Fibroblast of gingiva (primary cell): Measurements from ENCODE around the gene PPT1.
"Not testable (repeated sequence)": the region's sequence is repeated elsewhere in the genome, so short reads cannot be mapped to it uniquely, and the experiment has no call there.

Experiments
- DNase-seq: peaks from one replicate; pipeline ENCODE4 v3.0.0-alpha.2; 2011; ENCODE audit warnings: low read depth

PPT1 gene

DNA sequence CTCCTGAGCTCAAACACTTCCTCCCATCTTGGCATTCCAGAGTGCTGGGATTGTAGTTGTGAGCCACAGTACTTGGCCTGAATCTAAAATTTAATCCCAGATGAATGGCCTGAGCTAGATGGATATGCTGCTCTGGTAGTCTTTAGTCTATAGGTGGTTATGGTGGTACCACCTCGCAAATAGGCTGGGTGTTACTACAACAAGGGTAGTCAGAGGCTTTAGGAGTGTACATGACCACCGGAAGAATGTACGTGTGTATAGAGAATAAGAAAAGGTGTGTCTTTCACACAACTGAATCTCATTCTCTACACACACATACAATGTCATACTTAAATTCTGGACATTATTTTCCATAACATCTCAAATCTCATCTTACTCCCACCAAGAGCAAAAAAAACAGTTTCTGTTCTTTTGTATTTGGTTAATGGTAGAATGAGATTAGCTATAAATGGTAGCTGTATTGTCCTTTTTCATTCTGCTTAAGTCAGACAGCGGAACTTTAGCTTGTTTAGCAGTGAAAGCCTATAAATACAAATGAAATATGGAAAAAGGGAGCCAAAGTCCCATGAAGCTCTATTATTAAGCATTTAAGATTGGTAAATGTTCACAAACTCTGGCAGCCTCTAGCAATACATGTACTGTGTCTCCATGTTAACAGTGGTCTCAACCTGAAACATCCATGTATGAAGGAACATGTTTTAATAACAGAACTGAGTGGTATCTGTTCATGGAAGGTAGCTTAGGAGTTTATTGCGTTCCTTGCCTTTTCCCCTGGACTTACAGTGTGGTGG is 40.3 kb downstream of the PPT1 start:
- no peak for DNase-seq

DNA sequence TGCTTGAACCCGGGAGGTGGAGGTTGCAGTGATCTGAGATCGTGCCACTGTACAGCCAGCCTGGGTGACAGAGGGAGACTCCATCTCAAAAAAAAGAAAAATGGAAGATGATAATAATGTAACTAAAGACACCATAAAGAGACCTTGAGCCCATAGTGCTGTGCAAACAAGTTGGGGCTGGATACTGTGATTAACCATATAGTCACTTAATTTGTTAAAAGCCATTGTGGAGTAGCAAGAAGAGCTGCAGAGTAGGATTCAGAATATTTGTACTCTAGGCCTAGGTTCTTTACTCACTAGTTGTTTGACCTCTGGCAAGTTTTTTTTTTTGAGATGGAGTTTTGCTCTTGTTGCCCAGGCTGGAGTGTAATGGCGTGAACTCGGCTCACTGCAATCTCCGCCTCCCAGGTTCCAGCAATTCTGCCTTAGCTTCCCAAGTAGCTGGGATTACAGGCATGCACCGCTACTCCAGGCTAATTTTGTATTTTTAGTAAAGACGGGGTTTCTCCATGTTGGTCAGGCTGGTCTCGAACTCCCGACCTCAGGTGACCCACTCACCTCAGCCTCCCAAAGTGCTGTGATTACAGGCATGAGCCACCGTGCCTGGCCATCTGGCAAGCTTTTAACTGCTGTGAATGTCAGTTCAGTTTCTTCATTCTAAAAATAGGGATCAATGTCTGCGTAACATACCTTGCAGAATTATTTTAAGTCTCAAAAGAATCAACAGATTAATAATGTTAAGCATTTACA is 43.7 kb downstream of the PPT1 start:
- DNase-seq, result no peak

DNA sequence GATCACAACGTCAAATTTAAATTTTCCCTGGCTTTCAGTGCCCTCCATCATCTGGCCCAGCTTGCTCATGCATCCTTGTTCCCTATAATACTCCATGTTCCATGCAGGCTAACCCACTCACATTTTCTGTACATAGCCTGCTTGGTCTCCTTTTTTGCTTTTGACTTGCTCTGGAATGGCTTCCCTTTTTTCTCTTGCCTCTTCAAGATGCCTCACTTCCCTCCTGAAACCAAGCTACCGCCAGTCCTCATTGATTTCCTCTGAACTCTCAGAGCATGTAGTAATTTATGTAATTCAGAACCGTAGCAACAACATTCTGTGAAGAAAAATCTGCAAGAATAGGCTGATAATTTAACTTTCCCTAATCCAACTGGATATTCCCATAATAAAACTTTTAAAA is 46.2 kb downstream of the PPT1 start:
- no peak for DNase-seq

DNA sequence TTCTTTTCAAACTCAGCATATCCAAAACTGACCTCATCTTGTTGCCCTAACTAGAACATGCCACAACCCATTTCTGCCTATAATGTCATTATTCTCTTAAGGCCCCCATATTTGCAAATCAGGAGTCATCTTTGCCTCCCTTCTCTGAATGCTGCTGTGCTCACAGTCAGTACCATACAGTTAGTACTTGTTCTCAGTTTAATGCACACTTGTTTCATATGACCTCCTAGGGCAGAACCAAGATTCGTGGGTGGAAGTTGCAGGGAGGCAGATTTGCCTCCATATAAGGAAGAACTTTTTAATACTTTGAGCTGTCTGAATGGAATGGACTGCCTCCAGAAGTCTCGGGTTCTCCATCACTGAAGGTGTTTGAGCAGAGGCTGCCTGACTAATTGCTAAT is 47.3 kb downstream of the PPT1 start:
- no peak for DNase-seq

DNA sequence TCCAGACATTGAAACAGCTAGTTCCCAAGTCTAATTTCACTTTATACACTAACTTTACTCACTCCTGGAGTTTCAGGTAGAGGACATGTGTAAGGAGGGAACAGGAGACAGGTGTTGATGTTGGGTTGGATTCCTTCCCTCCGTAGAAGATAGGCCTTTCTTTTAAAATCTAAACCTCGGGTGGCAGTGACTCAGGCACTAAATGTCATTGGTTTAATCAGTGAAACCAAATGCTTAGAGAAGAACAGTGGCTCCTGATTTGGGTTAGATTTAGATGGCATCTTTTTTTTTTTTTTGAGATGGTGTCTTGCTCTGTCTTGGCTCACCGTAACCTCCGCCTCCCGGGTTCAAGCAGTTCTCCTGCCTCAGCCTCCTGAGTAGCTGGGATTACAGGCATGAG is 49.3 kb downstream of the PPT1 start:
- DNase-seq, result no peak

DNA sequence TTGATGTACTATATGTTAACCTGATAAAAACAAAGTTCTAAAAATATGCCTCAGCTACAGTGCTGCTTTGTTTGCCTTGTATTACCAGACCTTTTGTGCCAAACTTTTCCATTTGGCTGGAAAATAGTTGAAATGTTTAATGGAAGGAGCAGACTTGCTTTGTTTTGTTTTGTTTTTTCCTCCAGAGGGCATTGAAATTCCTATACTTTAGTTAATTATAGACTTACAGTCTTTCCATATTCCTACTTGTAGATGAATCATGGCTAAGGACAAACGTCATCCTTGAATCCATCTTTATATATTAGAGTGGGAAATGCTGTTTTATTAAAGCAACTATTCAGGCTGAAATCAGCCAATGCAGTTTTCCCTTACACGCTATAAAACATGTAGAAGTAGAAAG is 49.8 kb downstream of the PPT1 start:
- DNase-seq, result no peak

DNA sequence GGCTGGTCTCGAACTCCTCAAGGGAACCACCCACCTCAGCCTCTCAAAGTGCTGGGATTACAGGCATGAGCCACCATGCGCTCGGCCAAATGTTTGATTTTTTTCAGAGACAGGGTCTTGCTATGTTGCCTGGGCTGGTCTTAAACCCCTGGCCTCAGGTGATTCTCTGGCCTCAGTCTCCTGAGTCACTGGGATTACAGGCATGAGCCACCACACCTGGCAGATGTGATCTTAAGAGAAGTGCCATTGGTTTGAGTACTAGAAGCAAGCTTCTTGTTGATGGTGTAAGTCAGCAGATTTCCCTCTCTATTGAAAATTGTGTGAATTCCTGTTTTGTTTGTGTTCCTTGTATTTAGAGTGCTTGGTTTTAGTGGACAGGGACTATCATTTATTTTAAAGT is 51.3 kb downstream of the PPT1 start:
- DNase-seq, result no peak

DNA sequence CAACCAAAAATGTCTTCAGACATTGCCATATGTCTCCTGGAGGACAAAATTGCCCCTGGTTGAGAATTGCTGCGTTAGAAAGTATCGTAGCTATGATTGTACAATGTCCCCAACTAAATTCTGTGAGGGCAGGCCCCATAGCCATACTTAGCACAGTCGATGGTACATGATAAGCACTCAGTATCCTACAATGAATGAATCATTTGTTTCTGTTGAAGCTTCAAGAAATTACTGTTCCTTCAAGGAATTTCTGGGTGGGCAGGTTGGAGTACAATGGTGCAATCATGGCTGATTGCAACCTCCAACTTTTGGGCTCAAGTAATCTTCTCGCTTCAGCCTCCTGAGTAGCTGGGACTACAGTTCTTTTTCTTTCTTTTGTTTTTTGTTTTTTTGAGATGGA is 51.9 kb downstream of the PPT1 start:
- DNase-seq, result no peak

DNA sequence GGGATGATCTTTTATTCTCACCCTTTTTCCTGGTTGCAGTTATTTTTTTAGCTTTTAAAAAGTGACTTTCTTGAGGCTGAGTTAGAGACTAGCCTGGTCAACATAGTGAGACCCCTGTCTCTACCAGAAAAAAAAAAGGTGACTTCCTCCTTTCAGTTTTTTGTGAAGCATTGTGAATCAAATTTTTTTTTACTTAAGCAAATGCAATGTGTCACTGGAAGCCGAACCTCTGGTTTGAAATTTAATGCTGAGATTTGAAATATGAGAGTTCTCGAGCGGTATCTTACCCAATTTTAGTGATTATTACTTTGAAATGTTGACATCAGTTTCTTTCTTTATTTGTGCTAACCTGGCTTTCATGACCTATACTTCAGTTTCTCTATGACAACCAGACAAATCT is 52.9 kb downstream of the PPT1 start:
- DNase-seq, result peak; percentile 57

DNA sequence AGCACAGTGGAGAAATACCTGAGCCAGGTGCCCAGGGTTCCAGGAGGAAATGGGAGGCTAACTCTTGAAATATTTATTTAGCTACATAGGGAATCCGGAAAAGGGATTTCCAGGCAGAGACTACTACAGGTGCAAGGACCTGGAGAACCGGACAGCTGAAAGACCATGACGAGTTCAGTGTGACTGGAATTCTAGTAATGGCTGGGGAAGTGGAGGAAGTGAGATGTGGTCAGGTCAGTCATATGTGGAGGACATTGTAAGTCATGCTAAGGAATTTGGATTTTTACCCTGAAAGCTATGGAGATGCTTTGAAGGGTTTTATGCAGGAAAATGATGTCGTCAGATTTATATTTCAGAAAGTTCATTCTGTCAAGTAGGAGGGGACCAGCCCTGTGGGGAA is 54.7 kb downstream of the PPT1 start:
- DNase-seq, result no peak

DNA sequence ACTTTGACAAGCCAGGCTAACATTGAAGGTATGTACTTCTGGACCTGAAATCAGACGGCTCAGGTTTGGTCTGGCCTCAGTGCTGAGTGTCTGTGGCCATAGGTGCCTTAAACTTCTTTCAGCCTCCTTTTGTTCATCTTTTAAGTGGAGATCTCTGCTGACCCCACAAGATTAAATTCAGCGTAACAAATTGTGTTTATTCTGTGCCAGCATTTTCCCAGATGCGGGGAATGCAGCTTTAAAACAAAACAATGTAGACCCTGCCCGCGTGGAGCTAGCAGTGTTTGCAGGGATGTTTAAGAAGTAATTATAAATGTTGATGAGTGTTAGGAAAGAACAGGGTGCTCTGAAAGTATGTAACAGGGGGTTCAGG is 55.6 kb downstream of the PPT1 start:
- no peak for DNase-seq

DNA sequence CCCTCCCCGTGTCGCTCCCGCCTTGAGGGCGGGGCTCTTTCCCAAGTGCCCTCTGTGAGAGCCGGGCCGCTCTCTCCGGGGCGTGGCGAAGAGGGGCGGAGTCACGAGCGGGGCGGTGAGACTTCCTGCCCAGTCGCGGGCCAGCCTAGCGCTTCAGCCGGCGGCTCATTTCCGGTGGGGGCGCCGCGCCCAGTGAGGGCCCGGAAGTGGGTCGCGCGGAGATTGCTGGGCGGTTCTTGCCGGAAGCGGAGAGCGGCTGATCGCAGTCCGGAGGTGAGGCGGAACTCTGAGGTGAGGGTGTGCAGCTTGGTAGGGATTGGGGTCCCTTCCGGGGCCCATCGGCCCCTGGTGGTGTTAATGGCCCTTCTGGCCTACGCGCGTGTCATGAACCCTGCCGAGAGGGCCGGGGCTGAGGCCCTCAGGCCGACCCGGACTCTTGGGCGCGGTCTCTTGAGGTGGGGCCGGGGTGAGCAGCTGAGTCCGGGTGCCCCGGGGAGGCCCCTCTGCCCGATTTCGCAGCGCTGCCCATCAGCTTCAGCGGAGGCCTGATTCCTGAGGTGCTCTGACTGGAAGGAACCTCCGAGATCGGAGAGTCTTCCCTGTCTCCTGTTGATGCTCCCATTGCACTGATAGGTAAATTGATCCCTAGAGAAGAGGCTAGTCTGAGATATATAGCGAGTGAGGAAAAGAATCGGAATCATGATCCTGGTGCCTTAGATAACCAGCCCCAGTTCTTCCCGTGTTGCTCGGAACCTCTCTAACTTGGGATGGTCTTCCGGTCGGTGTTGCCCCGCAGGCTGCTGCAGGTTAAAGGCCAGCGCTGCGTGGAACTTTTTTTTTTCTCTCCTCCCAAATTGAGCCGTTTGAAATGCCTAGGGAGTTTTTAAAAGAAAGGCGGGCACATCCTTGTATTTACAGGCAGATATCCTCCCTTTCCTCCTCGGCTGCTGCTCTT is 56.3 kb downstream of the PPT1 start, which contains the start of gene CAP1:
TSS of gene CAP1 (plus strand) at position 219 of the 955 bp plus-strand sequence. CDS start 18,618 bp downstream, outside the sequence.
- DNase-seq, result peak; percentile 98

DNA sequence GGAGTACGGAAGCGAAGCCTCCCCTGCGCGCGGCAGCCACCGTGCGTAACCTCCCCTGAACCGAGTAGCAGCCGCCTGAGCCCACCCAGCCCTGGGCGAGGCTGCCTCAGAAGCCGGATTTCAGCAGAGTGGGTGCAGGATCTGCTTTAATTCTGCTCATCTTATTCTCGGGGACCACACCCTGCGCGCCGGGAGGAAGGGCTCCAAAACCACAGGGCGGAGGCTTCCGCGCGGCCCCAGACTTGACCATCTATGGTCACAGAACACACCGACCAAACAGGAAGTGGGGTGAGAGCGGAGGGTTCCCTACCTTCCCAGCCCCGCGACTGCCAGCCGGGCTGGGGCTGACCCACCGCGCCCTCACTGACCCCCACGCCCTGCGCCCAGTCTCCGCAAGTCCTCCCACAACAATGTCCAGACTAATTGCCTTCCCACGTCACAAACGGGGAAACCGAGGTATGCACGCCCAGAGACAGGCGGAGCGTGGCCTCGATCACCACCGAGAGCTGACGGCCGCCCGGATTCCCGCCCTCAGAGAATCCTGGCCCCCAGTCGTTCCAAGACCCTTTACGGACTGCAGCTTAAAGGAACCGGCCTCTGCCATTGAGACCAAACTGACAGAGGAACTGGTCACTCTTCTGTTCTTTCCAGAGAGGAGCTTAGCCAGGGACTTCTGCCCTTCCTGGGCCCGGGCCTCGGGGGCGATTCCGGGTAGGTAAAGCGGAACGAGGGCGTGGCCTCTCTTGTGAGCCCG is 57.1 kb downstream of the PPT1 start:
- DNase-seq, result peak; percentile 86

DNA sequence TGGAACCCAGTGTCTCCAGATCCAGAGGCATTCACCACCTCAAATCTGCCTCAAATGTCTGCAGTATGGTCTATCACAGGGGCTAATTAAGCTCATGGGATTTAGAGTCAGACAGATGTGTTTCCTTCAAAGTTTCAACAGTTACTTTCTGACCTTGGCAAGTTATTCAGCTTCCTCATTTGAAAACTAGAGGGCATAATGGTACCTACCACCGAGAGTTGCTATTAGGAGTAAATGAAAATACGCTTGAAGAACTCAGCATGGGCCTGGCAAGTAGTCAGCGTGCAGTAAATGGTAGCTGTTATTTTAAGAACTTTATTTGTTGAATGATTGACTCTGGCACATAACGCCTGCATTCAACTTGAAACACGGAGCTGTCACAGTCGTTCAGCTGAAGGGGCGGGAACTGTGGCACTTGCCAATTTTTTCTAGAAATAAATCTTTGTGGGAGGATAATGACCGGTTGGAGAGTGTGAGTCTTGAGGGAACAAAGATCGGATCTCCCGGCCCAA is 57.8 kb downstream of the PPT1 start:
- peak; percentile 38 for DNase-seq

DNA sequence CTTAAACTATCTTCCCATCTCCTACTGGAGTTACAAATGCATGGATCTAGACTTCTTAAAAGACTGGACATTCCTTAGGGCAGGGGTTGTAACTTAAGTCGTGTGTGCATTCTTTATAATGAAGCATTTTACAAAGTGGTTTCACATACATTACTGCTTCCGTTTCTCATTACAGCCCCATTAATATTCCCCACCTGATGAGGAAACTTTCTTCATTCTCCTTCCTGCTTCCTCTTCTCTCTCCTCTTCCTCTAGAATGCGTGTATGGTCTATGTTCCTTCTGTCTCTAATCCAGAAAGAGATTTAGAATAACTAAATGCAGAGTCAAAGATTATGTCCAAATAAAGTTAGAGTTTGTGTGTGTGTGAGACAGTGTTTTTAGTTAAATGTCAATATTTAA is 58.4 kb downstream of the PPT1 start:
- no peak for DNase-seq

DNA sequence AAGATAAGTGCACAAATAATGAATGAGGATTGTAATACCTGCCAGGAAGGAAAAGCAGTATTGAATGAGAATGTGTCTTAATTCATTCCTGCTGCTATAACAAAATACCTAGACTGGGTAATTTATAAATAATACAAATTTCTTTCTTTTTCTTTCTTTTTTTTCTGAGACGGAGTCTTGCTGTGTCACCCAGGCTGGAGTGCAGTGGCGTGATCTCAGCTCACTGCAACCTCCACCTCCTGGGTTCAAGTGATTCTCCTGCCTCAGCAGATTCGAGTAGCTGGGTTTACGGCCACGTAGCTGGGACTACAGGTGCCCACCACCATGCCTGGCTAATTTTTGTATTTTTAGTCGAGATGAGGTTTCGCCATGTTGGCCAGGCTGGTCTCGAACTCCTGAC is 59.8 kb downstream of the PPT1 start:
- not testable (repeated sequence) for DNase-seq

DNA sequence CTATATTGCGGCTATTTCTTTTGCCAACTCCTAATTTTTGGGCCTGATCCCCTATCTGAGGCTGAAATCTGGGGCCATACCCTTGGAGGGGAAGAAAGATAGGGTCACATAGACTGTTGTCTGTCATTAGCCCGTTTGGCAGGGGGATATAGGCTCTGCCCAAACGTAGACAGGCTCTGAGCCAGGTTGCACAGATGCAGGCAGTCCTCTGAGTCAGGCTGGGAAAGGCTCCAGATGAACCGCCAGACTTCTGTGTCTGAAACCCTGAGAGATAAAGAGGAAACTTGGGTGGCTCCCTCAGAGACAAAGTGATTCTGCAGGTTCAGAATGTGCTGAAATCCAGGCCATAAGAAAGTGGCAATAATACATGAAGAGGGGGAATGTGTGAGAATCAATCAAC is 60.5 kb downstream of the PPT1 start:
- DNase-seq, result peak; percentile 60

DNA sequence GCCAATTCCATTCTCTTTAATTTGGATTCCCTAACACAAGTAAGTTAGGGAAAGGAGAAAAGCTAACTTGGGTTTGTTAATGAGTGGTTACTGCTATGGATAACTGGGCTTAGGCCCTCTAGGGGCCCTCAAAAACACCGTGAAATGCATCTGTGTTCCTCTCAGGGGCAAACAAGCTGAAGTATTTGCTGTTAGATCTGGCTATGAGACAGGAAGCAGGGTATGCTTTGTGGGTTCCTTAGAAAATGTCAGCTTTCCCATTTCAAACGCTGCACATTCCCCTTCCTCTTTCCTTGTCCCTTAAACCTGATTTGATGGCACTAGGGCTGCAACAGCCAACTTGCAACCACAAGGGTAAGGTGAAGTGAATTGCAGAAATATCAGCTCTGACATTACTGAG is 62.2 kb downstream of the PPT1 start:
- no peak for DNase-seq

DNA sequence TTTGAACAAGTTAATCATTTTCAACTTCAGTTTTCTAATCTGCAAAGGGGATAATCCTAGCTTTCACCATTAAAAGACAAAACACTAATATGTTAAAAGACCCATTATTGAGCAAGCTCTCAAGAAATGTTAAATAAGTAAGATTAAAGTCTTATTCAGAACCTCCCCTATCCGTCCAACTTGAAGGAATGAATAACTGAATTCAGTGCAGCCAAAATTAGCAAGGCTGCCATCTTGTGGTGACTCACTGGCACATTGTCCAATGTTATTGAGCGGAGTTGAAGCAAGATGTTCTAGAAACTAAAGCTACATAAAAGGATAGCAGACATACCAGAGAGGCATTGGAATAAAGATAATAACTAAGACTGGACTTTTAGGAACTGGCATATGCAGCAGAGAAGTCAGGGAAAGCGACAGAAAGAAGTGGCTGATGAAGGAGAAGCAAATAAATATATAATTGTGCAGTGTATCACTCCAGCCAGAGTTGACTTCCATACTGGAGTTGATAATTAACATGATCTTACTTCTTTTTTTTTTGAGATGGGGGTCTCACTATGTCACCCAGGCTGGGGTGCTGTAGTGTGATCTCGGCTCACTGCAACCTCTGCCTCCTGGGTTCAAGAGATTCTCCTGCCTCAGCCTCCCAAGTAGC is 64.7 kb downstream of the PPT1 start:
- peak; percentile 62 for DNase-seq

DNA sequence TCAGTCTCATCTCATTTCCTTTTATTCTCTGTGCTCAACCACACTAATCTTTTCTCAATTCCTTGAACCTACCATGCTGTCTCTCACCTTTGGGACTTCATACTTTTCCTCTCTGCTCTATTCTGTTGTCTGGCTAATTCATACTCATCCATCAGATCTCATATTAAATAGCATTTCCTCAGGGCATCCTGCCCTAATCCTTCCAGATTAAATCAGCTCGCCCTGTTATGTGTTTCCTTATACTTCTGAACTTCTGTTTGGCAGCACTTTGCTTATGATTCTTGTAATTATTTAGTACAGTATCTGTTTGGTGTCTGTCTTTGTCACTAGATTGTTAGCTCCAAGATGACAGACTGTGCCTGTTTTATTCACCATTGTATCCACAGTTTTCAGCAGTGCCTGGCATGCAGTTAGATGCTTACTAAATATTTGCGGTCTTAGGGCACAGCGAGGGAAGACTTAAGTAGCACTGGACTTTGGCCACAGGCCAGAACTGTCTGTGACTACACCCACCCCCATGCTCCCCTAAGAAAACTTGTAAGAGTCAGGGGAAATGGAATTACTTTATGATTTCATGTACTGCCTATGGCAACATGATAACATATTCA is 66.4 kb downstream of the PPT1 start:
- DNase-seq, result peak; percentile 11

DNA sequence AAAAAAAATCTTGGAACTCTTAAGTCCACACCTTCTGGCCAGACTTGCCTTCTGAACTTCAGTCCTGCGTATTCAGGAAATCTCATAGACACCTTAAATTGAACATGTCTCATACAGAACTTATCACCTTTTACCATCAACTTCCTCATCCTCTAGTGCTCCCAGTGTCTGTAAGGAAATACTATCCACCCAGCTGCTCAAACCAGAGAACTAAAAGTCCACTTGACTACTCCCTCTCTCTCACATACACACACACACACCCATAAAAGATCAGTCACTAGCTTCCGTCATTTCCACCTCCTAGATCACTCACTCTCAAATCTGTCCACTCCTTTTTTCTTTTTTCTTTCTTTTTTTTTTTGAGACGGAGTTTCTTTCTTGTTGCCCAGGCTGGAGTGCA is 67.4 kb downstream of the PPT1 start:
- DNase-seq, result no peak
